H1 (cell line): ENCODE data around the gene CDK4.

Experiments
- CEBPB ChIP-seq: IDR thresholded peaks from 2 replicates; pipeline ENCODE4 v1.6.1; 2012; ENCODE audit warnings: low read depth, low read length
- CREB1 ChIP-seq: IDR thresholded peaks from 2 replicates; pipeline ENCODE4 v1.6.1; 2012; ENCODE audit warnings: inconsistent platforms
- MAFK ChIP-seq: IDR thresholded peaks from 2 replicates; pipeline ENCODE4 v1.6.1; 2012; ENCODE audit warnings: low read depth, mild to moderate bottlenecking, improper control_type of control experiment, low read length
- PHF8 ChIP-seq: fragments of 200-600 bp; sonication (generic); conservative IDR thresholded peaks from 2 replicates; pipeline ENCODE4 v1.7.1; 2012; ENCODE audit warnings: low read depth, mild to moderate bottlenecking, inconsistent platforms, low read length, moderate library complexity
- RFX5 ChIP-seq: IDR thresholded peaks from 2 replicates; pipeline ENCODE4 v1.6.1; 2011; ENCODE audit warnings: low read depth, low read length, improper control_type of control experiment, borderline replicate concordance
- SP1 ChIP-seq: IDR thresholded peaks from 2 replicates; pipeline ENCODE4 v1.6.1; 2011; ENCODE audit warnings: low read depth, low read length
- SP4 ChIP-seq: IDR thresholded peaks from 2 replicates; pipeline ENCODE4 v1.6.1; 2012; ENCODE audit warnings: low read length, inconsistent platforms
- USF2 ChIP-seq: IDR thresholded peaks from 2 replicates; pipeline ENCODE4 v1.6.1; 2011; ENCODE audit warnings: low read length, improper control_type of control experiment
- TF ChIP-seq, protein P1 (sequence below), 3 experiments: IDR thresholded peaks; 1 replicate in 2 of 3; 2 replicates in 1 of 3; pipeline versions ENCODE4 v1.5.1 to v1.6.1; 2011; ENCODE audit warnings: low read length in 3 of 3, mild to moderate bottlenecking in 3 of 3, inconsistent platforms in 2 of 3, low read depth in 1 of 3, moderate library complexity in 1 of 3; ENCODE audit not compliant: insufficient read depth in 1 of 3; ENCODE audit errors: control extremely low read depth in 1 of 3
- TF ChIP-seq, protein P2 (sequence below): IDR thresholded peaks from 2 replicates; pipeline ENCODE4 v1.6.1; 2012; ENCODE audit warnings: low read length, inconsistent platforms
- TF ChIP-seq, protein P3 (sequence below): IDR thresholded peaks from 2 replicates; pipeline ENCODE4 v1.6.1; 2012; ENCODE audit warnings: inconsistent platforms

DNA sequence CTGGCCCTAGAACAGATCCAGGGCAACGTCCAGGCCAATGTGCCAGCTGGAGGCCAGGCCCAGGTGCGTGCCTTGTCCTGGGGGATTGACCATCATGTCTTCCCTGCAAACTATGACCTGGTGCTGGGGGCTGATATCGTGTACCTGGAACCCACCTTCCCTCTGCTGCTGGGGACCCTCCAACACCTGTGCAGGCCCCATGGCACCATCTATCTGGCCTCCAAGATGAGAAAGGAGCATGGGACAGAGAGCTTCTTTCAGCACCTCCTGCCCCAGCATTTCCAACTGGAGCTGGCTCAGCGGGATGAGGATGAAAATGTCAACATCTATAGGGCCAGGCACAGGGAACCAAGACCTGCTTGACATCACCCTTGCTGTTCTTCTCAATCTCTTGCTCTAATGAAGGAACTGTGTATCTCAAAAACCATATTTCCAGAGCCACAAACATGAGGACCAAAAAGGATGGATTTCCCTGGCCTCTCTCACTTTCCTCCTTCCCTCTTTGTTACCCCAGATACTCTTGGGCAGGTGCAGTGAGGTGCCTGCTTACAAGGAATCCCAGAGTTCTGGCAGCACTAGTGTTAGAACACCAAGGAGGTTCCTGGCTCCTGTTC, 28.3 kb upstream of the CDK4 start:
- TF ChIP-seq MAFK (no peak), SP1 (no peak), RFX5 (no peak), USF2 (no peak), PHF8 (no peak), SP4 (no peak), CEBPB (no peak), CREB1 (no peak)
- TF ChIP-seq, protein P1, sequence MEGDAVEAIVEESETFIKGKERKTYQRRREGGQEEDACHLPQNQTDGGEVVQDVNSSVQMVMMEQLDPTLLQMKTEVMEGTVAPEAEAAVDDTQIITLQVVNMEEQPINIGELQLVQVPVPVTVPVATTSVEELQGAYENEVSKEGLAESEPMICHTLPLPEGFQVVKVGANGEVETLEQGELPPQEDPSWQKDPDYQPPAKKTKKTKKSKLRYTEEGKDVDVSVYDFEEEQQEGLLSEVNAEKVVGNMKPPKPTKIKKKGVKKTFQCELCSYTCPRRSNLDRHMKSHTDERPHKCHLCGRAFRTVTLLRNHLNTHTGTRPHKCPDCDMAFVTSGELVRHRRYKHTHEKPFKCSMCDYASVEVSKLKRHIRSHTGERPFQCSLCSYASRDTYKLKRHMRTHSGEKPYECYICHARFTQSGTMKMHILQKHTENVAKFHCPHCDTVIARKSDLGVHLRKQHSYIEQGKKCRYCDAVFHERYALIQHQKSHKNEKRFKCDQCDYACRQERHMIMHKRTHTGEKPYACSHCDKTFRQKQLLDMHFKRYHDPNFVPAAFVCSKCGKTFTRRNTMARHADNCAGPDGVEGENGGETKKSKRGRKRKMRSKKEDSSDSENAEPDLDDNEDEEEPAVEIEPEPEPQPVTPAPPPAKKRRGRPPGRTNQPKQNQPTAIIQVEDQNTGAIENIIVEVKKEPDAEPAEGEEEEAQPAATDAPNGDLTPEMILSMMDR (IDR thresholded peaks at IDR 0.05; ENCODE audit: control extremely low read depth in 1 of 3, insufficient read depth in 1 of 3, low read depth in 1 of 3, low read length in 3 of 3): no peak
- TF ChIP-seq, protein P2, sequence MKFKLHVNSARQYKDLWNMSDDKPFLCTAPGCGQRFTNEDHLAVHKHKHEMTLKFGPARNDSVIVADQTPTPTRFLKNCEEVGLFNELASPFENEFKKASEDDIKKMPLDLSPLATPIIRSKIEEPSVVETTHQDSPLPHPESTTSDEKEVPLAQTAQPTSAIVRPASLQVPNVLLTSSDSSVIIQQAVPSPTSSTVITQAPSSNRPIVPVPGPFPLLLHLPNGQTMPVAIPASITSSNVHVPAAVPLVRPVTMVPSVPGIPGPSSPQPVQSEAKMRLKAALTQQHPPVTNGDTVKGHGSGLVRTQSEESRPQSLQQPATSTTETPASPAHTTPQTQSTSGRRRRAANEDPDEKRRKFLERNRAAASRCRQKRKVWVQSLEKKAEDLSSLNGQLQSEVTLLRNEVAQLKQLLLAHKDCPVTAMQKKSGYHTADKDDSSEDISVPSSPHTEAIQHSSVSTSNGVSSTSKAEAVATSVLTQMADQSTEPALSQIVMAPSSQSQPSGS: no peak
- TF ChIP-seq, protein P3, sequence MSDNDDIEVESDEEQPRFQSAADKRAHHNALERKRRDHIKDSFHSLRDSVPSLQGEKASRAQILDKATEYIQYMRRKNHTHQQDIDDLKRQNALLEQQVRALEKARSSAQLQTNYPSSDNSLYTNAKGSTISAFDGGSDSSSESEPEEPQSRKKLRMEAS: no peak
